SU-DHL-6 (cell line): ENCODE measurements around the gene F3.

Experiments
- CTCF ChIP-seq: fragments of 200-600 bp; sonication (generic); IDR thresholded peaks from one replicate; pipeline ENCODE4 v1.5.1; 2017; ENCODE audit warnings: antibody characterized with exemption, mild to moderate bottlenecking, low read length, moderate library complexity; ENCODE audit not compliant: insufficient read depth, poor library complexity, severe bottlenecking
- EZH2phosphoT487 ChIP-seq: fragments of 200-600 bp; sonication (generic), shearing (Covaris generic); conservative IDR thresholded peaks from 2 replicates; pipeline ENCODE4 v1.6.1; 2018; ENCODE audit warnings: mild to moderate bottlenecking, antibody characterized with exemption, low read length, moderate library complexity, mixed read lengths

- TF ChIP-seq CTCF (no peak), EZH2phosphoT487 (no peak)
Observed at GRCh38 chr1:94542088-94542870, 720 bp upstream of the F3 start.
